GM19193 (cell line): ENCODE results near the gene ORM1.

Source experiments
- POLR2A ChIP-seq: IDR thresholded peaks from 4 replicates; pipeline ENCODE4 v1.6.1; 2011; ENCODE audit not compliant: insufficient read depth, insufficient read length; ENCODE audit errors: extremely low read depth

ORM1 gene

GRCh38 chr9:114310471-114311450 is 12.1 kb upstream of the ORM1 start:
- TF ChIP-seq POLR2A: no peak

DNA sequence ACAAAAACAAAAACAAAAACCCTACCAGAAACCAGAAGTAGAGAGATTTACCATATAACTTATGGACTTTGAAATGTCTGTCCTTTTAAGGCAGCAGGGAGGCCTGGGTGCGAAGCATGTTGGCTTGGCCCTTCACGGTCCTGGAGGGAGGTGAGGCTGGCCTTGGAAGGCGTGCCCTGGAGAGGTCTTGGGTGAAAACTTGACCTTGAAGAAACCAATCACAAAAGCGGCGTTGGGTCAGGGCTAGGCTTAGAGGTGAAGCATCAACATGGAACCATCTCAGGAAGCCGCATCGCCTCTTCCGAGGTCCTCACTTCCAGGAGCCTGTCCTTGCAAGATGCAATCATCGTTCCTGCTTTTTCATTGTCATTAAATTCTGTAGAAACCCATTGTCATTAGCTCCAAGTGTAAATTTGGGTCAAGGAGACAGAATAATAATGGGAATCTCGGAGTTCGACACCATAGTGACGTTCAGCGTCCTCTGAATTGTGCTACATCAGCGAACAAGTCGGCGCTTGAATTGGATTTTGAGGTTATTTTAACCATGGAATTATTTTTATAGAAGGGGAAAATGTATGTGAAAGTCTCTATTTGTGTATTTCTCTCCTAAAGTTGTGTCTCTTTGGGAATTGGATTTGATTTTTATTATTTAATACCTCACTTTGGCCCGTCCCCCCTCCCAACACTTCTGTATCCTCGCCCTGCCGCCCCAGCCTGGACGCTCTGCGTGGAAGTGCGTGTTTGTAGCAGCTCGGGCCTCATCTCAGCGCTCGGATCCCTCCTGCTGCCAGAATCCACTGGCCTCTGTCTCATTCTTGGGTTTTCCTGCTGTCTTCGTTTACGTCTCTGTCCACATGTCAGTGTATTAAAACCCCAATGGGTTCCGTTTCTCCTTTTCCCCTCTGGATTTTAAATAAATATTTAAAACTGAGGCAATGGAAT is 11.1 kb upstream of the ORM1 start:
- no peak for TF ChIP-seq POLR2A

- TF ChIP-seq POLR2A: no peak
These were observed 10.4 kb upstream of the ORM1 start for GRCh38 chr9:114312513-114312875.

- TF ChIP-seq POLR2A: no peak
These were observed 9.7 kb upstream of the ORM1 start for GRCh38 chr9:114313186-114313585.

DNA sequence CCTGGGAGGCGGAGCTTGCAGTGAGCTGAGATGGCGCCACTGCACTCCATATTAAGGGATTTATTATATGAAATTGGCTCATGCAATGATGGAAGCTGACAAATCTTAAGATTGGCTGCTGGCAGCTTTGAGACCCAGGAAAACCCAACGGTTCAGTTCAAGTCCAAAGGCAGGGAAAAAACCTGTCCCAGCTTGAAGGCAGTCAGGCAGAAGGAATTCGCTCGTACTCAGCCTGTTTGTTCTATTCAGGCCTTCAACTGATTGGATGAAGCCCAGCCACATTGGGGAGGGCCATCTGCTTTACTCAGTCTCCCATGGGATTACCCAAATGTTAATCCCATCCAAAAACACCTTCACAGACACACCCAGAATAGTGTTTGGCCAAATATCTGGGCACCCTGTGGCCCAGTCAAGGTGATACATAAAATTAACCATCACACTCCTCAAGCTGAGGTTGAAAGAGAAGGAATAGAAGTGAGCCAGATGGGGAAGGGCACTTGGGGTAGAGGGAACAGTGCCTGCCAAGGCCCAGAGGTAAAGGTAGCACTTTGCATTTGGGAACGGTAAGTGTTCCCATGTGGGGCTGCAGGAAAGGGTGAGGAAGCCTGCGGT is 8.5 kb upstream of the ORM1 start:
- TF ChIP-seq POLR2A: no peak

DNA sequence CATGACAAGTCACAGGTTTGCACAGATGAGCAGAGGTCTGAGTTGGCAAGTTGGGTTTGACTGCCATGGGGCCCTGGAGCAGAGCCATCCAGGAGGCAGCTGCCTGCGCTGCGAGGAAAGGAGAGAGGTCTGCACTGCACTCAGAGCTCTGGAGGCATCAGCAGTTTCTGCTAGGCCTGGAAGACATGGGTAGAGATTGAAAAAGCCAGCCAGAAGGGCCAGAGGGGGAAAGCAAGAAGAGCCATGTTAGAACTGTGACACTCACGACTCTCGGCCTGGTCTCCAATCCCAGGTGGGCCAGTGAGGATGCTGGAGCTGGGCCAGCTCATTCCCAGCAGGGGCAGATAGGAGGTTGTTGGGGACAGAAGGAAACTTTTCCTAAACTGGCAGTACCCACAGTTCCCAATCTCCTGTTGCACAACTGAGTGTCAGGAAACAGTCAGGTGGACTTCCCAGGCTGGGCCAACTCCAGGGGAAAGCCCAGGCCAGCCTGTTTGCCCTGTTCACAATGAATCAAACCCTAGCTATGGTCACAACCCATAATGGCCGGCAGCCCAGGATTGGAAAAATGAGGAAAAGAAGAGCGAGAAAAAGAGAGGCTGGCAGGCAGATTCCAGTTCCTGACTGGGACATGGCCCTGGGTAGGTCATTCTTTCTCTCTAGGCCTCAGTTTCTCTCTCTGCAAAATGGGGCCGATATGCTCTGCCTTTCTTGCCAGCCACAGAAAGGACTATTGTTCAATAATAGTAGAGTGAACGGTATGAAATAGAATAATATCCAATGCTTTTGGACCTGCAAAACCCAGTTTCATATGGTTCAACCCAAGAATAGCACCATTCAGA is 7.8 kb upstream of the ORM1 start:
- TF ChIP-seq POLR2A: no peak

- no peak for TF ChIP-seq POLR2A
These were observed 7.1 kb upstream of the ORM1 start for GRCh38 chr9:114315723-114316363.

- TF ChIP-seq POLR2A: no peak
These were observed 6.2 kb upstream of the ORM1 start for GRCh38 chr9:114316605-114317230.

- no peak for TF ChIP-seq POLR2A
These were observed 5.1 kb upstream of the ORM1 start for GRCh38 chr9:114317665-114318357.

- TF ChIP-seq POLR2A: no peak
These were observed 4.5 kb upstream of the ORM1 start for GRCh38 chr9:114318416-114318815.

GRCh38 chr9:114319147-114319546 is 3.8 kb upstream of the ORM1 start:
- no peak for TF ChIP-seq POLR2A

DNA sequence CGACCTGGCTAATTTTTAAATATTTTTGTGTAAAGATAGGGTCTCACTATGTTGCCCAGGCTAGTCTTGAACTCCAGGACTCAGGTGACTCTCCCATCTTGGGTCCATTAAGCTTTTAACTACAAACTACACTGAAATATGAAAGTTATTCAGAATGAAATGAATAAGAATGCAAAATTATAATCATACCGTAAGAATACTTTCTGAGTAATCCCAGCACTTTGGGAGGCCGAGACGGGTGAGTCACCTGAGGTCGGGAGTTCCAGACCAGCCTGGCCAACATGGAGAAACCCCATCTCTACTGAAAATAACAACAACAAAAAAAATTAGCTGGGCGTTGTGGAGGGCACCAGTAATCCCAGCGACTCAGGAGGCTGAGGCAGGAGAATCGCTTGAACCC is 1.1 kb upstream of the ORM1 start:
- TF ChIP-seq POLR2A: no peak

GRCh38 chr9:114324492-114324891 is 1.6 kb downstream of the ORM1 start:
- TF ChIP-seq POLR2A: no peak
